ENCODE results near the gene PARP8. TPM values are rescaled to one million over a fixed set of nuclear protein-coding genes. Genes with fewer than 3 reads are reported as not detected.
A peak's percentile ranks its signal among the peaks of the same experiment; 100 is the strongest.

PARP8 gene
- total RNA-seq, 2 donors from 2014 or later, result 5.4 to 6.7 TPM

GRCh38 chr5:50702615-50703366 is 36.4 kb downstream of the PARP8 start:
- Histone ChIP-seq H3K4me3 (no peak overlapping the region), H3K9me3 (no peaks in the 10 kb centered on the region), H3K4me1 (no peaks in the 10 kb centered on the region), H3K36me3 (no peaks in the 10 kb centered on the region), H3K9ac (ENCODE audit: low read depth in 2 of 2, low read length in 2 of 2) (no peak overlapping the region), H3K27ac (no peak overlapping the region), H3K27me3 (no peaks in the 10 kb centered on the region)
- no peak for DNase-seq
- TF ChIP-seq, protein P1, sequence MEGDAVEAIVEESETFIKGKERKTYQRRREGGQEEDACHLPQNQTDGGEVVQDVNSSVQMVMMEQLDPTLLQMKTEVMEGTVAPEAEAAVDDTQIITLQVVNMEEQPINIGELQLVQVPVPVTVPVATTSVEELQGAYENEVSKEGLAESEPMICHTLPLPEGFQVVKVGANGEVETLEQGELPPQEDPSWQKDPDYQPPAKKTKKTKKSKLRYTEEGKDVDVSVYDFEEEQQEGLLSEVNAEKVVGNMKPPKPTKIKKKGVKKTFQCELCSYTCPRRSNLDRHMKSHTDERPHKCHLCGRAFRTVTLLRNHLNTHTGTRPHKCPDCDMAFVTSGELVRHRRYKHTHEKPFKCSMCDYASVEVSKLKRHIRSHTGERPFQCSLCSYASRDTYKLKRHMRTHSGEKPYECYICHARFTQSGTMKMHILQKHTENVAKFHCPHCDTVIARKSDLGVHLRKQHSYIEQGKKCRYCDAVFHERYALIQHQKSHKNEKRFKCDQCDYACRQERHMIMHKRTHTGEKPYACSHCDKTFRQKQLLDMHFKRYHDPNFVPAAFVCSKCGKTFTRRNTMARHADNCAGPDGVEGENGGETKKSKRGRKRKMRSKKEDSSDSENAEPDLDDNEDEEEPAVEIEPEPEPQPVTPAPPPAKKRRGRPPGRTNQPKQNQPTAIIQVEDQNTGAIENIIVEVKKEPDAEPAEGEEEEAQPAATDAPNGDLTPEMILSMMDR (IDR thresholded peaks at IDR 0.05), result no peak
- intact Hi-C loops (cut with DNase I), result no loop called here

GRCh38 chr5:50703367-50703666 is 36.9 kb downstream of the PARP8 start:
- intact Hi-C loops (cut with DNase I), result no loop called here
- Histone ChIP-seq H3K27me3 (no peaks in the 10 kb centered on the region), H3K27ac (no peak overlapping the region), H3K4me1 (no peaks in the 10 kb centered on the region), H3K9ac (ENCODE audit: low read depth in 2 of 2, low read length in 2 of 2) (no peak overlapping the region), H3K4me3 (no peak overlapping the region), H3K36me3 (no peaks in the 10 kb centered on the region), H3K9me3 (no peaks in the 10 kb centered on the region)
- no peak for DNase-seq
- TF ChIP-seq, protein P1 (IDR thresholded peaks at IDR 0.05), result no peak

- Histone ChIP-seq H3K4me3 (no peak overlapping the region), H3K27me3 (no peaks in the 10 kb centered on the region), H3K27ac (no peak overlapping the region), H3K9ac (ENCODE audit: low read depth in 2 of 2, low read length in 2 of 2) (no peak overlapping the region), H3K9me3 (no peaks in the 10 kb centered on the region), H3K4me1 (no peaks in the 10 kb centered on the region), H3K36me3 (no peaks in the 10 kb centered on the region)
- TF ChIP-seq, protein P1 (IDR thresholded peaks at IDR 0.05), result no peak
- intact Hi-C loops (cut with DNase I), result no loop called here
- DNase-seq, result no peak
Measured at GRCh38 chr5:50704730-50705129, 38.3 kb downstream of the PARP8 start.

DNA sequence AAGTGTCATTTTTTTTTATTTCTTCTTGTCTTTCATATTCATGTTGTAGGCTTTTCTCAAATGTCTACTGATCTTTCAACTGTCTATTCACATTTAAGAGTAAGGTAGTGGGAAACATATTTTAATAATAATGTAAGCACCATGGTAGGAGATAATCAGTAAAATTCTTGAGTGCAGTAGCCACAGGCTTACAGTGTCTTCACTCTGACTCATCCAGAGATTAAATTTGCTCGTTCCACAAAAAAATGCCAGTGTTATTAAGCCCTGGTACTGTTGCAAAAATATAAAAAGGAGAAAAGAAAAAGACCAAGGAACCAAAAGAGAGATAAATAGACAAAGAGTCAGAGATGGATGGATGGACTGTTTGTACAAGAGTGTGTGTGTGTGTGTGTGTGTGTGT is 43.0 kb downstream of the PARP8 start:
- TF ChIP-seq, protein P1 (IDR thresholded peaks at IDR 0.05), result no peak
- intact Hi-C loops (cut with DNase I), result no loop called here

DNA sequence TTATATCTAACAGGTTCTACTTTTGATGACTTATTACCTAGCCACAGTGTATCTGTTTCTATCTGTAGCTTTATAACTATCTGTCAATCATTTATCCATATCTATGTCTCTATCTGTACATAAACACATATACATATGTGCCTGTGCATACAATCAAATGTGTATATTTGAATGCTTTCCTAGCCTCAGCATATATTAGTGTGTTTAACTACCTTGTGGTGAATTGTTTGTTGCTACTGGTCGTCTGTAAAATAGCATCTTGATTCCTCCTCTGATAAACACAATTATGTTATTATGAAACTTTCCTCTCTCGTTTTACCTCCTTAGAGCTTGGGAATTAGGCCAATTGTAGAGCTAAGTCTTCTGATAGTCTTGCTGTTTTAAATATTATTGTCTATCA is 44.4 kb downstream of the PARP8 start:
- DNase-seq, result no peak
- Histone ChIP-seq H3K4me1 (no peaks in the 10 kb centered on the region), H3K4me3 (no peak overlapping the region)

More for the DNA sequence above, 43.0 kb downstream of the PARP8 start:
- no peaks in the 10 kb centered on the region for H3K4me1 ChIP-seq
- H3K27ac ChIP-seq, result no peak overlapping the region
- no peaks in the 10 kb centered on the region for H3K9me3 ChIP-seq
- H3K9ac ChIP-seq (ENCODE audit: low read depth in 2 of 2, low read length in 2 of 2), result no peak overlapping the region
- H3K27me3 ChIP-seq, result no peaks in the 10 kb centered on the region
- H3K4me3 ChIP-seq, result no peak overlapping the region
- H3K36me3 ChIP-seq, result no peaks in the 10 kb centered on the region
- DNase-seq, result no peak

More for the DNA sequence above, 44.4 kb downstream of the PARP8 start:
- TF ChIP-seq, protein P1 (IDR thresholded peaks at IDR 0.05), result no peak
- intact Hi-C loops (cut with DNase I), result no loop called here
- Histone ChIP-seq H3K36me3 (no peaks in the 10 kb centered on the region), H3K27ac (peak overlapping the region; percentile 10), H3K9ac (ENCODE audit: low read depth in 2 of 2, low read length in 2 of 2) (no peak overlapping the region), H3K27me3 (no peaks in the 10 kb centered on the region), H3K9me3 (no peaks in the 10 kb centered on the region)

All from colonic mucosa (tissue), 4 donors.